Fibroblast of lung (primary cell): ENCODE results near the gene OR9G1.

Source experiments
- CTCF ChIP-seq, 2 donors: IDR thresholded peaks in 1 of 2; conservative IDR thresholded peaks in 1 of 2; 1 replicate in 1 of 2; 2 replicates in 1 of 2; pipeline ENCODE4 v1.5.1; 2011 to 2012; ENCODE audit warnings: low read length in 2 of 2, control low read depth in 1 of 2, inconsistent platforms in 1 of 2, low read depth in 1 of 2, mild to moderate bottlenecking in 1 of 2
- EZH2 ChIP-seq: IDR thresholded peaks from 2 replicates; pipeline ENCODE4 v1.5.1; 2012; ENCODE audit warnings: low read length, control low read depth, mild to moderate bottlenecking; ENCODE audit errors: missing control alignments

- TF ChIP-seq CTCF (conservative IDR thresholded peaks at IDR 0.05 in 1 of 2, IDR thresholded peaks at IDR 0.05 in 1 of 2; ENCODE audit: low read depth in 1 of 2, low read length in 2 of 2) (no peak), EZH2 (no peak)
Observed at GRCh38 chr11:56716379-56716854, 17.5 kb downstream of the OR9G1 start.
